K562 (cell line): ENCODE measurements around the gene ZNF30. TPM values are rescaled to one million over a fixed set of nuclear protein-coding genes. Genes with fewer than 3 reads are reported as not detected.
"Not testable (repeated sequence)": the region's sequence is repeated elsewhere in the genome, so short reads cannot be mapped to it uniquely, and the experiment has no call there.

Source experiments
- EP400 ChIP-seq: fragments of 450-650 bp; IDR thresholded peaks from 2 replicates; pipeline ENCODE4 v1.6.1; 2017; ENCODE audit warnings: antibody characterized with exemption, mild to moderate bottlenecking, moderate library complexity
- ETV1 ChIP-seq: fragments of 450-650 bp; conservative IDR thresholded peaks from 2 replicates; pipeline ENCODE4 v1.6.1; 2016; ENCODE audit warnings: missing genetic modification characterization, control low read depth, low read depth, missing compliant biosample characterization
- FOXA1 ChIP-seq: fragments of 450-650 bp; IDR thresholded peaks from 2 replicates; pipeline ENCODE4 v1.6.1; 2016; ENCODE audit warnings: mild to moderate bottlenecking, borderline replicate concordance
- GATAD2B ChIP-seq: fragments of 450-650 bp; IDR thresholded peaks from 2 replicates; pipeline ENCODE4 v1.6.1; 2017; ENCODE audit warnings: mild to moderate bottlenecking, borderline replicate concordance
- LCOR ChIP-seq: sonication (generic); formaldehyde crosslinking; IDR thresholded peaks from 2 replicates; pipeline ENCODE4 v1.8.0; 2022; ENCODE audit warnings: mild to moderate bottlenecking, missing genetic modification reagents
- NCOR1 ChIP-seq: fragments of 450-650 bp; IDR thresholded peaks from 2 replicates; pipeline ENCODE4 v1.6.1; 2016; ENCODE audit warnings: mild to moderate bottlenecking, moderate library complexity
- NR2C1 ChIP-seq, 2 experiments: fragments of 450-650 bp; IDR thresholded peaks; 2 replicates each; pipeline ENCODE4 v1.6.1; 2017; ENCODE audit warnings: mild to moderate bottlenecking in 2 of 2, antibody characterized with exemption in 1 of 2, inconsistent platforms in 1 of 2, missing compliant biosample characterization in 1 of 2, missing genetic modification characterization in 1 of 2
- PHB2 ChIP-seq: fragments of 450-650 bp; IDR thresholded peaks from 2 replicates; pipeline ENCODE4 v1.6.1; 2017; ENCODE audit warnings: low read depth
- PML ChIP-seq: IDR thresholded peaks from 2 replicates; pipeline ENCODE4 v1.6.1; 2012; ENCODE audit warnings: low read length, inconsistent platforms
- RAD21 ChIP-seq, 2 experiments: fragments of 250-450 bp in 1 of 2; fragments of 450-650 bp in 1 of 2; sonication (Bioruptor Pico) in 1 of 2; formaldehyde crosslinking in 1 of 2; IDR thresholded peaks in 1 of 2; conservative IDR thresholded peaks in 1 of 2; 2 replicates each; pipeline versions ENCODE4 v1.4.0 to v1.8.0; 2020 to 2022; ENCODE audit warnings: mild to moderate bottlenecking in 2 of 2, moderate library complexity in 1 of 2
- STAT5B ChIP-seq: fragments of 250-450 bp; sonication (Bioruptor Pico); IDR thresholded peaks from 2 replicates; pipeline ENCODE4 v1.8.0; 2021; ENCODE audit warnings: mild to moderate bottlenecking, inconsistent platforms
- TBL1XR1 ChIP-seq, 2 experiments: IDR thresholded peaks; 2 replicates each; pipeline ENCODE4 v1.6.1; 2012; ENCODE audit warnings: improper control_type of control experiment in 2 of 2, low read length in 2 of 2, mild to moderate bottlenecking in 1 of 2
- ZNF347 ChIP-seq: fragments of 450-650 bp; formaldehyde crosslinking; IDR thresholded peaks from 2 replicates; pipeline ENCODE4 v1.4.0; 2020; ENCODE audit warnings: low read depth, mild to moderate bottlenecking, moderate library complexity
- ZNF586 ChIP-seq: fragments of 450-650 bp; formaldehyde crosslinking; conservative IDR thresholded peaks from 2 replicates; pipeline ENCODE4 v1.4.0; 2020; ENCODE audit warnings: mild to moderate bottlenecking, moderate library complexity
- polyA plus RNA-seq, 8 experiments: library from polyadenylated mRNA; depleted of rRNA in 4 of 8; stranded (reverse) in 5 of 8; unstranded in 3 of 8; fragments of >200 nt; fragmentation: Nextera tagmentation in 2 of 8; fragmentation: Illumina TruSeq in 1 of 8; extraction: Ambion mirVana in 2 of 8; extraction: Trizol in 1 of 8; gene quantifications; 2 replicates each; pipeline versions ENCODE4 v1.2.1 to v1.2.3, GENCODE V29; 2011 to 2014; ENCODE audit warnings: inconsistent platforms in 1 of 8, missing spikeins in 1 of 8
- total RNA-seq, 7 experiments: library from RNA; depleted of rRNA in 6 of 7; stranded (reverse); fragments of >200 nt in 6 of 7; fragmentation: Illumina TruSeq in 2 of 7; extraction: Trizol in 2 of 7; gene quantifications; 2 replicates each; pipeline versions ENCODE4 v1.2.1 to v1.2.3, GENCODE V29; 2011 to 2021; ENCODE audit warnings: low replicate concordance in 1 of 7
- TF ChIP-seq, protein P1 (sequence below): fragments of 250-450 bp; sonication (Bioruptor Pico); IDR thresholded peaks from 2 replicates; pipeline ENCODE4 v1.4.0; 2020; ENCODE audit warnings: mild to moderate bottlenecking, moderate library complexity
- TF ChIP-seq, protein P2 (sequence below), 2 experiments: fragments of 200-800 bp in 1 of 2; sonication (Bioruptor generic) in 1 of 2; sonication (generic) in 1 of 2; formaldehyde crosslinking in 1 of 2; IDR thresholded peaks in 1 of 2; conservative IDR thresholded peaks in 1 of 2; 2 replicates each; pipeline versions ENCODE4 v1.5.0 to v1.6.1; 2016 to 2020; ENCODE audit warnings: missing compliant biosample characterization in 1 of 2, missing genetic modification characterization in 1 of 2, missing genetic modification reagents in 1 of 2
- TF ChIP-seq, protein P3 (sequence below): fragments of 450-650 bp; IDR thresholded peaks from 2 replicates; pipeline ENCODE4 v1.6.1; 2016; ENCODE audit warnings: antibody characterized with exemption
- TF ChIP-seq, protein P4 (sequence below): sonication (generic); formaldehyde crosslinking; IDR thresholded peaks from 2 replicates; pipeline ENCODE4 v1.8.1; 2023; ENCODE audit warnings: mild to moderate bottlenecking, missing genetic modification reagents

Gene ZNF30
- total and polyA plus RNA-seq, 9 of the 15 experiments (the other 6 are each of a cell fraction or from before 2014, with no cell fraction given), result 7.3 to 13.4 (median 10.6) TPM

DNA sequence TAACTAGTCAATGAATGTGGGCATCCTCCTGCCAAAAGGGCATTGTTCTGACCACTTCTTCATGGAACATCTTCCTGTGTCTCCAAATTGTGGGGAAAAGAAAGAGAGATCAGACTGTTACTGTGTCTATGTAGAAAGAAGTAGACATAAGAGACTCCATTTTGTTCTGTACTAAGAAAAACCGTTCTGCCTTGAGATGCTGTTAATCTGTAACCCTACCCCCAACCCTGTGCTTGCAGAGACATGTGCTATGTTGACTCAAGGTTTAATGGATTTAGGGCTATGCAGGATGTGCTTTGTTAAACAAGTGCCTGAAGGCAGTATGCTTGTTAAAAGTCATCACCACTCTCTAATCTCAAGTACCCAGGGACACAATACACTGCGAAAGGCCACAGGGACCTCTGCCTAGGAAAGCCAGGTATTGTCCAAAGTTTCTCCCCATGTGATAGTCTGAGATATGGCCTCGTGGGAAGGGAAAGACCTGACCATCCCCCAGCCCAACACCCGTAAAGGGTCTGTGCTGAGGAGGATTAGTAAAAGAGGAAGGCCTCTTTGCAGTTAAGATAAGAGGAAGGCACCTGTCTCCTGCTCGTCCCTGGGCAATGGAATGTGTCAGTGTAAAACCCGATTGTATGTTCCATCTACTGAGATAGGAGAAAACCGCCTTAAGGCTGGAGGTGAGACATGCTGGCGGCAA, 6.5 kb upstream of the ZNF30 start (continued):
- TF ChIP-seq, protein P1, sequence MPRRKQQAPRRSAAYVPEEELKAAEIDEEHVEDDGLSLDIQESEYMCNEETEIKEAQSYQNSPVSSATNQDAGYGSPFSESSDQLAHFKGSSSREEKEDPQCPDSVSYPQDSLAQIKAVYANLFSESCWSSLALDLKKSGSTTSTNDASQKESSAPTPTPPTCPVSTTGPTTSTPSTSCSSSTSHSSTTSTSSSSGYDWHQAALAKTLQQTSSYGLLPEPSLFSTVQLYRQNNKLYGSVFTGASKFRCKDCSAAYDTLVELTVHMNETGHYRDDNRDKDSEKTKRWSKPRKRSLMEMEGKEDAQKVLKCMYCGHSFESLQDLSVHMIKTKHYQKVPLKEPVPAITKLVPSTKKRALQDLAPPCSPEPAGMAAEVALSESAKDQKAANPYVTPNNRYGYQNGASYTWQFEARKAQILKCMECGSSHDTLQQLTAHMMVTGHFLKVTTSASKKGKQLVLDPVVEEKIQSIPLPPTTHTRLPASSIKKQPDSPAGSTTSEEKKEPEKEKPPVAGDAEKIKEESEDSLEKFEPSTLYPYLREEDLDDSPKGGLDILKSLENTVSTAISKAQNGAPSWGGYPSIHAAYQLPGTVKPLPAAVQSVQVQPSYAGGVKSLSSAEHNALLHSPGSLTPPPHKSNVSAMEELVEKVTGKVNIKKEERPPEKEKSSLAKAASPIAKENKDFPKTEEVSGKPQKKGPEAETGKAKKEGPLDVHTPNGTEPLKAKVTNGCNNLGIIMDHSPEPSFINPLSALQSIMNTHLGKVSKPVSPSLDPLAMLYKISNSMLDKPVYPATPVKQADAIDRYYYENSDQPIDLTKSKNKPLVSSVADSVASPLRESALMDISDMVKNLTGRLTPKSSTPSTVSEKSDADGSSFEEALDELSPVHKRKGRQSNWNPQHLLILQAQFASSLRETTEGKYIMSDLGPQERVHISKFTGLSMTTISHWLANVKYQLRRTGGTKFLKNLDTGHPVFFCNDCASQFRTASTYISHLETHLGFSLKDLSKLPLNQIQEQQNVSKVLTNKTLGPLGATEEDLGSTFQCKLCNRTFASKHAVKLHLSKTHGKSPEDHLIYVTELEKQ, result peak; percentile 81
- TF ChIP-seq, protein P2, sequence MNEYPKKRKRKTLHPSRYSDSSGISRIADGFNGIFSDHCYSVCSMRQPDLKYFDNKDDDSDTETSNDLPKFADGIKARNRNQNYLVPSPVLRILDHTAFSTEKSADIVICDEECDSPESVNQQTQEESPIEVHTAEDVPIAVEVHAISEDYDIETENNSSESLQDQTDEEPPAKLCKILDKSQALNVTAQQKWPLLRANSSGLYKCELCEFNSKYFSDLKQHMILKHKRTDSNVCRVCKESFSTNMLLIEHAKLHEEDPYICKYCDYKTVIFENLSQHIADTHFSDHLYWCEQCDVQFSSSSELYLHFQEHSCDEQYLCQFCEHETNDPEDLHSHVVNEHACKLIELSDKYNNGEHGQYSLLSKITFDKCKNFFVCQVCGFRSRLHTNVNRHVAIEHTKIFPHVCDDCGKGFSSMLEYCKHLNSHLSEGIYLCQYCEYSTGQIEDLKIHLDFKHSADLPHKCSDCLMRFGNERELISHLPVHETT (CRISPR knock-in tag; conservative IDR thresholded peaks at IDR 0.05 in 1 of 2, IDR thresholded peaks at IDR 0.05 in 1 of 2), result peak in 1 of 2 experiments; percentile 40; a peak in 1 of 4 replicates
- TF ChIP-seq, protein P3, sequence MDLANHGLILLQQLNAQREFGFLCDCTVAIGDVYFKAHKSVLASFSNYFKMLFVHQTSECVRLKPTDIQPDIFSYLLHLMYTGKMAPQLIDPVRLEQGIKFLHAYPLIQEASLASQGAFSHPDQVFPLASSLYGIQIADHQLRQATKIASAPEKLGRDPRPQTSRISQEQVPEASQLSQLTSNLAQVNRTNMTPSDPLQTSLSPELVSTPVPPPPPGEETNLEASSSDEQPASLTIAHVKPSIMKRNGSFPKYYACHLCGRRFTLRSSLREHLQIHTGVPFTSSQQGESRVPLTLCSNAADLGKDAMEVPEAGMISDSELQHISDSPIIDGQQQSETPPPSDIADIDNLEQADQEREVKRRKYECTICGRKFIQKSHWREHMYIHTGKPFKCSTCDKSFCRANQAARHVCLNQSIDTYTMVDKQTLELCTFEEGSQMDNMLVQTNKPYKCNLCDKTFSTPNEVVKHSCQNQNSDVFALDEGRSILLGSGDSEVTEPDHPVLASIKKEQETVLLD, result peak; percentile 60; the same call in 1 of the 2 replicates
- TF ChIP-seq NCOR1 (peak; percentile 90), LCOR (CRISPR knock-in tag) (peak; percentile 47; the same call in 1 of the 2 replicates), ZNF347 (CRISPR knock-in tag) (peak; percentile 82; the same call in 1 of the 2 replicates), NR2C1 (tag; IDR thresholded peaks at IDR 0.05) (peak; percentile 84), ZNF586 (peak; percentile 69; the same call in 1 of the 2 replicates), EP400 (peak; percentile 48; the same call in 1 of the 2 replicates), PML (peak; percentile 84), STAT5B (CRISPR knock-in tag) (peak; percentile 55; the same call in 1 of the 2 replicates), RAD21 (CRISPR knock-in tag; conservative IDR thresholded peaks at IDR 0.05 in 1 of 2, IDR thresholded peaks at IDR 0.05 in 1 of 2) (peak in 1 of 2 experiments; percentile 24; a peak in 1 of 4 replicates), PHB2 (peak; percentile 34; the same call in 1 of the 2 replicates), TBL1XR1 (IDR thresholded peaks at IDR 0.05; ENCODE audit: low read length in 2 of 2) (peak; percentile 57 to 75; a peak in 2 of 4 replicates), ETV1 (tag) (peak; percentile 48; the same call in 1 of the 2 replicates), GATAD2B (0 out of 2 replicates have a peak, but pooled peaks have one; percentile 14), FOXA1 (peak; percentile 58; the same call in 1 of the 2 replicates)
- not testable (repeated sequence) for TF ChIP-seq NR2C1 (IDR thresholded peaks at IDR 0.05)
- TF ChIP-seq, protein P4, sequence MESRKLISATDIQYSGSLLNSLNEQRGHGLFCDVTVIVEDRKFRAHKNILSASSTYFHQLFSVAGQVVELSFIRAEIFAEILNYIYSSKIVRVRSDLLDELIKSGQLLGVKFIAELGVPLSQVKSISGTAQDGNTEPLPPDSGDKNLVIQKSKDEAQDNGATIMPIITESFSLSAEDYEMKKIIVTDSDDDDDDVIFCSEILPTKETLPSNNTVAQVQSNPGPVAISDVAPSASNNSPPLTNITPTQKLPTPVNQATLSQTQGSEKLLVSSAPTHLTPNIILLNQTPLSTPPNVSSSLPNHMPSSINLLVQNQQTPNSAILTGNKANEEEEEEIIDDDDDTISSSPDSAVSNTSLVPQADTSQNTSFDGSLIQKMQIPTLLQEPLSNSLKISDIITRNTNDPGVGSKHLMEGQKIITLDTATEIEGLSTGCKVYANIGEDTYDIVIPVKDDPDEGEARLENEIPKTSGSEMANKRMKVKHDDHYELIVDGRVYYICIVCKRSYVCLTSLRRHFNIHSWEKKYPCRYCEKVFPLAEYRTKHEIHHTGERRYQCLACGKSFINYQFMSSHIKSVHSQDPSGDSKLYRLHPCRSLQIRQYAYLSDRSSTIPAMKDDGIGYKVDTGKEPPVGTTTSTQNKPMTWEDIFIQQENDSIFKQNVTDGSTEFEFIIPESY (CRISPR knock-in tag), result peak; percentile 52; the same call in 1 of the 2 replicates
